Epithelial cell of esophagus (primary cell): ENCODE data around the gene ACTMAP.

ENCODE experiments used
- DNase-seq: peaks from one replicate; pipeline ENCODE4 v3.0.0; 2010; ENCODE audit warnings: low read depth
- H3K4me3 ChIP-seq: 2 replicates; pipeline ENCODE4 v1.5.1; 2011; ENCODE audit warnings: mild to moderate bottlenecking, low read length, control low read depth
- TF ChIP-seq, protein P1 (sequence below): IDR thresholded peaks from 2 replicates; pipeline ENCODE4 v1.5.1; 2011; ENCODE audit warnings: low read depth, mild to moderate bottlenecking, low read length, control low read depth, inconsistent platforms; ENCODE audit not compliant: insufficient read depth; ENCODE audit errors: missing control alignments

ACTMAP gene

DNA sequence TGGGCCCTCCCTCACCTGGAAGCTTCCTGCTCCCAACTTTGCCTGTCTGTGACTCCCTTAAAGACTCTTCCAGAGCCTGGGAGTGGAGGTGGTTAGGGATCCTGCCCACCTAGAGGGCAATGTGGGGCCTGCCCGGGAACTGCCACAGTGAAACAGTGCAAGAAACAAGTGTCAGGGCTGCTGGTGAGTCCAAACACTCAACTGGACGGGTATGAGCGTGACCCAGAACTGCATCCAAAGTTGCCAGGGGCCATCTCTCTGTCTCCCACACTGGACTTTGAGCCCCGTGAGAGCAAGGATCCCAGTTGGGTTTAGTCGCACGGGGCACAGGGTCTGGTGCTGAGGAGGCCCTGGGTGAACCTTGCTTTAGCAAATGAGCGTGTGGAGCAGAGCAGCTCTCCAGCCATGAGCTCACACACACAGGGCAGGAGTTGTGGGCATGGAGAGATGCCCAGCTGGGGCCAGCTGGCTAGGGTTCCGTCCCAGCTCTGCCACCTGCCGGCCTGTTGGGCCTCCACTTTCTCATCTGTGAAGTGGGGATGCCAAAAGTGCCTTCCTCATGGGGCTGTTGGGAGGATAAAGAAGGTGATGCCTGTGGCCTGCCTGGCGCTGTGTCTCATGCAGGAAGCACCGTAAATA, 57.0 kb downstream of the ACTMAP start:
- TF ChIP-seq, protein P1, sequence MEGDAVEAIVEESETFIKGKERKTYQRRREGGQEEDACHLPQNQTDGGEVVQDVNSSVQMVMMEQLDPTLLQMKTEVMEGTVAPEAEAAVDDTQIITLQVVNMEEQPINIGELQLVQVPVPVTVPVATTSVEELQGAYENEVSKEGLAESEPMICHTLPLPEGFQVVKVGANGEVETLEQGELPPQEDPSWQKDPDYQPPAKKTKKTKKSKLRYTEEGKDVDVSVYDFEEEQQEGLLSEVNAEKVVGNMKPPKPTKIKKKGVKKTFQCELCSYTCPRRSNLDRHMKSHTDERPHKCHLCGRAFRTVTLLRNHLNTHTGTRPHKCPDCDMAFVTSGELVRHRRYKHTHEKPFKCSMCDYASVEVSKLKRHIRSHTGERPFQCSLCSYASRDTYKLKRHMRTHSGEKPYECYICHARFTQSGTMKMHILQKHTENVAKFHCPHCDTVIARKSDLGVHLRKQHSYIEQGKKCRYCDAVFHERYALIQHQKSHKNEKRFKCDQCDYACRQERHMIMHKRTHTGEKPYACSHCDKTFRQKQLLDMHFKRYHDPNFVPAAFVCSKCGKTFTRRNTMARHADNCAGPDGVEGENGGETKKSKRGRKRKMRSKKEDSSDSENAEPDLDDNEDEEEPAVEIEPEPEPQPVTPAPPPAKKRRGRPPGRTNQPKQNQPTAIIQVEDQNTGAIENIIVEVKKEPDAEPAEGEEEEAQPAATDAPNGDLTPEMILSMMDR: no peak
- H3K4me3 ChIP-seq: no peak overlapping the region
- DNase-seq: no peak

DNA sequence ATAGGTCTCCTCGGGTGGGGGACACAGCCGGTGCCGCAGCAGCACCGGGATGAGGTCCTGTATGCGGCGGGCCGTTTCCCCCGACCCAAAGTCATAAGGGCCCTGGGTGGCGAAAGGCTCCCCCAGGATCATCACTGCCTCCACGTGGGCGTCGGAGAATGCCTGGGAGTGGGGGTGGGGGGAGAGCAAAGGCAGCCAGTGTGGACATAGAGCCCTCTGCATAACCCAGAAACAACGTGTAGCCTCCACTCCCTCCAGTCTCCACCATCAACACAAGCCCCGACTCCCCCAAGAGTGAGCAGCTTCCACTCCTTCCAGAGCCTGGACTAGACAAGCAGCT, 58.1 kb downstream of the ACTMAP start:
- H3K4me3 ChIP-seq: no peak overlapping the region
- DNase-seq: no peak
- TF ChIP-seq, protein P1: no peak

DNA sequence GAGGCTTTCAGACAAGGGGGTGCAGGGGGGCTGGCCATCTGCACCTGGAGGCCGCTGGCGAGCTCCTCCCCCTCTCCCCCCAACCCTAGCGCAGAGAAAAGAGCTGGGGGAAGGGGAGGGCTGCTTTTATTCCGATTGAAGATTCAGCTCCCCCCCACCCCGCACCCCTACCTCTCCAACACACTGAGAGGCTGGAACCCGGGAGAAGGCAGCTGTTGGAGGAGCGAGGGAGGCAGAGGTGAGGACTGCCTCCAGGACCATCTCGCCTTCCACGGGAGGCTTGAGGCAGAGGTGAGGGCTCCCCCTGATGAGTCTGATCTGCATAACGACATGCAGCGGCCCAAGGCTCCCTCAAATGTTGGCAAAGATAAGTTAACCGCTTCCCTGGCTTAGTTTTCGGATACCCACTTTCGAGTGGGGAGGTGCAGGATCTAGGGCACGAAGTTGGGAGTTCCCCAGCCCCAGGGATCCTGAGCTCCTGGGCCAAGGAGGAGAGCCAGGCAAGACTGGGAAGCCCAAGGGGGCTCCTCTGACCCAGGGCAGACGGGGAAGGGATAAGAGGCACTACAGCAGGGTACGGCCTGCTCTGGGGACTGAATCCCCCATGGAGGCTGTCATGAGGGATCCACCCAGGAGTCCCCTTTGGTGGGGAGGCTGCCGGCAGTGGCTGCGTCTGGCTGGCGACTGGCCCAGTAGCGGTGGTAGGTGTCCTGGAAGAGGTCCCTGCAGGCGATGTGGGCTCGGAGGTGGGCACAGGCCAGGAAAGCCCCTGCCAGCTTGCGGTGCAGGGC, 58.7 kb downstream of the ACTMAP start:
- H3K4me3 ChIP-seq: no peak overlapping the region
- TF ChIP-seq, protein P1: no peak
- DNase-seq: no peak
